ENCODE measurements around the gene BAZ1B. TPM values are rescaled to one million over a fixed set of nuclear protein-coding genes. Genes with fewer than 3 reads are reported as not detected.
"Not testable (repeated sequence)": the region's sequence is repeated elsewhere in the genome, so short reads cannot be mapped to it uniquely, and the experiment has no call there.

The BAZ1B gene
- total and polyA plus RNA-seq, 5 donors from 2014 or later: 13.0 to 61.8 (median 13.9) TPM

GRCh38 chr7:73537051-73537450, 15.0 kb upstream of the BAZ1B start:
- peaks cover 0 to 1% (median 0%) of the 10 kb centered on the region in 7 donors for H3K9me3 Mint-ChIP-seq
- no peak overlapping the region for H3K27ac Mint-ChIP-seq
- H3K27me3 Mint-ChIP-seq: no peaks in the 10 kb centered on the region
- no peak overlapping the region for H3K27ac ChIP-seq (ENCODE audit: insufficient read depth, low read length, poor library complexity, severe bottlenecking)
- no peak for DNase-seq
- peaks cover 38% of the 10 kb centered on the region for H3K36me3 Mint-ChIP-seq
- no peaks in the 10 kb centered on the region for H3K4me1 ChIP-seq (ENCODE audit: control insufficient read depth, insufficient read depth, low read length, poor library complexity, severe bottlenecking)
- peaks cover 0 to 3% (median 0%) of the 10 kb centered on the region in 4 donors for H3K4me1 Mint-ChIP-seq
- peaks cover 58% of the 10 kb centered on the region for H3K36me3 ChIP-seq (ENCODE audit: control insufficient read depth, insufficient read depth, low read length)
- ATAC-seq (ENCODE audit: low read depth in 2 of 2): no peak
- H3K4me3 ChIP-seq (ENCODE audit: low read depth, low read length): no peak overlapping the region
- no peaks in the 10 kb centered on the region for H3K27me3 ChIP-seq (ENCODE audit: control insufficient read depth, insufficient read depth, low read length)
- no peaks in the 10 kb centered on the region for H3K9me3 ChIP-seq (ENCODE audit: control insufficient read depth in 2 of 2, low read length in 2 of 2)
- peak overlapping the region in 2 of 4 donors; percentile 58 to 59 for H3K4me3 Mint-ChIP-seq

GRCh38 chr7:73536479-73536878, 14.4 kb upstream of the BAZ1B start:
- DNase-seq: no peak
- H3K4me3 Mint-ChIP-seq: peak overlapping the region in 1 of 4 donors; percentile 58
- peaks cover 53% of the 10 kb centered on the region for H3K36me3 ChIP-seq (ENCODE audit: control insufficient read depth, insufficient read depth, low read length)

GRCh38 chr7:73535918-73536317, 13.8 kb upstream of the BAZ1B start:
- H3K27ac ChIP-seq (ENCODE audit: insufficient read depth, low read length, poor library complexity, severe bottlenecking); DNase-seq; H3K9me3 Mint-ChIP-seq; H3K27ac Mint-ChIP-seq; H3K27me3 ChIP-seq (ENCODE audit: control insufficient read depth, insufficient read depth, low read length); H3K4me1 ChIP-seq (ENCODE audit: control insufficient read depth, insufficient read depth, low read length, poor library complexity, severe bottlenecking); H3K9me3 ChIP-seq (ENCODE audit: control insufficient read depth in 2 of 2, low read length in 2 of 2); ATAC-seq (ENCODE audit: low read depth in 2 of 2); H3K27me3 Mint-ChIP-seq; H3K4me3 ChIP-seq (ENCODE audit: low read depth, low read length); H3K4me3 Mint-ChIP-seq; H3K4me1 Mint-ChIP-seq: not testable (repeated sequence)
- peaks cover 28% of the 10 kb centered on the region for H3K36me3 Mint-ChIP-seq
- H3K36me3 ChIP-seq (ENCODE audit: control insufficient read depth, insufficient read depth, low read length): peaks cover 53% of the 10 kb centered on the region

More at GRCh38 chr7:73536479-73536878, 14.4 kb upstream of the BAZ1B start:
- H3K27me3 ChIP-seq (ENCODE audit: control insufficient read depth, insufficient read depth, low read length): no peaks in the 10 kb centered on the region
- Mint-ChIP-seq H3K36me3 (peaks cover 33% of the 10 kb centered on the region), H3K9me3 (no peaks in the 10 kb centered on the region), H3K4me1 (no peaks in the 10 kb centered on the region), H3K27ac (no peak overlapping the region), H3K27me3 (no peaks in the 10 kb centered on the region)
- H3K9me3 ChIP-seq (ENCODE audit: control insufficient read depth in 2 of 2, low read length in 2 of 2): no peaks in the 10 kb centered on the region
- no peak for ATAC-seq (ENCODE audit: low read depth in 2 of 2)
- no peak overlapping the region for H3K4me3 ChIP-seq (ENCODE audit: low read depth, low read length)
- no peaks in the 10 kb centered on the region for H3K4me1 ChIP-seq (ENCODE audit: control insufficient read depth, insufficient read depth, low read length, poor library complexity, severe bottlenecking)
- no peak overlapping the region for H3K27ac ChIP-seq (ENCODE audit: insufficient read depth, low read length, poor library complexity, severe bottlenecking)

- no peak overlapping the region for H3K4me3 Mint-ChIP-seq
- ATAC-seq (ENCODE audit: low read depth in 2 of 2) (no peak), DNase-seq (no peak)
- no peak overlapping the region for H3K27ac Mint-ChIP-seq
- H3K4me3 ChIP-seq (ENCODE audit: low read depth, low read length): no peak overlapping the region
- H3K9me3 ChIP-seq (ENCODE audit: control insufficient read depth in 2 of 2, low read length in 2 of 2): no peaks in the 10 kb centered on the region
- no peaks in the 10 kb centered on the region for H3K27me3 ChIP-seq (ENCODE audit: control insufficient read depth, insufficient read depth, low read length)
- H3K36me3 Mint-ChIP-seq: peaks cover 28% of the 10 kb centered on the region
- H3K27ac ChIP-seq (ENCODE audit: insufficient read depth, low read length, poor library complexity, severe bottlenecking): no peak overlapping the region
- peaks cover 38% of the 10 kb centered on the region for H3K36me3 ChIP-seq (ENCODE audit: control insufficient read depth, insufficient read depth, low read length)
- H3K9me3 Mint-ChIP-seq: no peaks in the 10 kb centered on the region
- no peaks in the 10 kb centered on the region for H3K4me1 Mint-ChIP-seq
- H3K4me1 ChIP-seq (ENCODE audit: control insufficient read depth, insufficient read depth, low read length, poor library complexity, severe bottlenecking): no peaks in the 10 kb centered on the region
- H3K27me3 Mint-ChIP-seq: no peaks in the 10 kb centered on the region
These were observed 11.6 kb upstream of the BAZ1B start for GRCh38 chr7:73533742-73534141.

- ATAC-seq (ENCODE audit: low read depth in 2 of 2) (no peak), DNase-seq (no peak)
- no peaks in the 10 kb centered on the region for H3K27me3 Mint-ChIP-seq
- H3K4me1 ChIP-seq (ENCODE audit: control insufficient read depth, insufficient read depth, low read length, poor library complexity, severe bottlenecking): peaks cover 3% of the 10 kb centered on the region
- peaks cover 22% of the 10 kb centered on the region for H3K36me3 ChIP-seq (ENCODE audit: control insufficient read depth, insufficient read depth, low read length)
- H3K4me1 Mint-ChIP-seq: peaks cover under 1 to 9% (median 4%) of the 10 kb centered on the region in 4 donors
- no peak overlapping the region for H3K27ac ChIP-seq (ENCODE audit: insufficient read depth, low read length, poor library complexity, severe bottlenecking)
- no peaks in the 10 kb centered on the region for H3K9me3 ChIP-seq (ENCODE audit: control insufficient read depth in 2 of 2, low read length in 2 of 2)
- H3K4me3 ChIP-seq (ENCODE audit: low read depth, low read length): no peak overlapping the region
- H3K9me3 Mint-ChIP-seq: no peaks in the 10 kb centered on the region
- peak overlapping the region in 1 of 4 donors; percentile 27 for H3K4me3 Mint-ChIP-seq
- H3K36me3 Mint-ChIP-seq: peaks cover 15% of the 10 kb centered on the region
- no peaks in the 10 kb centered on the region for H3K27me3 ChIP-seq (ENCODE audit: control insufficient read depth, insufficient read depth, low read length)
- peak overlapping the region in 2 of 3 donors; percentile 31 to 60 for H3K27ac Mint-ChIP-seq
These were observed 10.1 kb upstream of the BAZ1B start for GRCh38 chr7:73532224-73532623.

GRCh38 chr7:73530800-73531199, 8.7 kb upstream of the BAZ1B start:
- Mint-ChIP-seq H3K27me3 (no peaks in the 10 kb centered on the region), H3K36me3 (peaks cover 4% of the 10 kb centered on the region), H3K9me3 (no peaks in the 10 kb centered on the region), H3K27ac (no peak overlapping the region), H3K4me3 (no peak overlapping the region), H3K4me1 (peaks cover 6 to 18% (median 9%) of the 10 kb centered on the region in 4 donors)
- Histone ChIP-seq H3K4me3 (ENCODE audit: low read depth, low read length) (no peak overlapping the region), H3K4me1 (ENCODE audit: control insufficient read depth, insufficient read depth, low read length, poor library complexity, severe bottlenecking) (peaks cover 12% of the 10 kb centered on the region), H3K9me3 (ENCODE audit: control insufficient read depth in 2 of 2, low read length in 2 of 2) (no peaks in the 10 kb centered on the region), H3K27ac (ENCODE audit: insufficient read depth, low read length, poor library complexity, severe bottlenecking) (no peak overlapping the region), H3K36me3 (ENCODE audit: control insufficient read depth, insufficient read depth, low read length) (peaks cover 8% of the 10 kb centered on the region), H3K27me3 (ENCODE audit: control insufficient read depth, insufficient read depth, low read length) (no peaks in the 10 kb centered on the region)
- no peak for ATAC-seq (ENCODE audit: low read depth in 2 of 2)
- no peak for DNase-seq

GRCh38 chr7:73526896-73527821, 5.1 kb upstream of the BAZ1B start:
- Histone ChIP-seq H3K9me3 (ENCODE audit: control insufficient read depth in 2 of 2, low read length in 2 of 2) (no peaks in the 10 kb centered on the region), H3K27ac (ENCODE audit: insufficient read depth, low read length, poor library complexity, severe bottlenecking) (peak overlapping the region; percentile 67), H3K36me3 (ENCODE audit: control insufficient read depth, insufficient read depth, low read length) (no peaks in the 10 kb centered on the region), H3K4me1 (ENCODE audit: control insufficient read depth, insufficient read depth, low read length, poor library complexity, severe bottlenecking) (peaks cover 26% of the 10 kb centered on the region), H3K4me3 (ENCODE audit: low read depth, low read length) (peak overlapping the region; percentile 26), H3K27me3 (ENCODE audit: control insufficient read depth, insufficient read depth, low read length) (no peaks in the 10 kb centered on the region)
- H3K9me3 Mint-ChIP-seq: no peaks in the 10 kb centered on the region
- H3K27me3 Mint-ChIP-seq: peaks cover 2% of the 10 kb centered on the region
- peak in 2 of 3 donors; percentile 11 to 41 for DNase-seq
- no peak for ATAC-seq (ENCODE audit: low read depth in 2 of 2)
- H3K27ac Mint-ChIP-seq: peak overlapping the region; percentile 81 to 92 (median 89)
- peak overlapping the region; percentile 24 to 73 (median 46) for H3K4me3 Mint-ChIP-seq
- peaks cover under 1% of the 10 kb centered on the region for H3K36me3 Mint-ChIP-seq
- H3K4me1 Mint-ChIP-seq: peaks cover 11 to 44% (median 23%) of the 10 kb centered on the region in 4 donors

GRCh38 chr7:73526158-73526494, 4.0 kb upstream of the BAZ1B start:
- H3K4me3 Mint-ChIP-seq: peak overlapping the region in 1 of 4 donors; percentile 85
- H3K4me1 Mint-ChIP-seq: peaks cover 12 to 47% (median 24%) of the 10 kb centered on the region in 4 donors
- not testable (repeated sequence) for H3K36me3 Mint-ChIP-seq; H3K36me3 ChIP-seq (ENCODE audit: control insufficient read depth, insufficient read depth, low read length); H3K4me3 ChIP-seq (ENCODE audit: low read depth, low read length); H3K27me3 ChIP-seq (ENCODE audit: control insufficient read depth, insufficient read depth, low read length); H3K9me3 ChIP-seq (ENCODE audit: control insufficient read depth in 2 of 2, low read length in 2 of 2); ATAC-seq (ENCODE audit: low read depth in 2 of 2); H3K27ac Mint-ChIP-seq; H3K9me3 Mint-ChIP-seq; DNase-seq; H3K27me3 Mint-ChIP-seq
- H3K4me1 ChIP-seq (ENCODE audit: control insufficient read depth, insufficient read depth, low read length, poor library complexity, severe bottlenecking): peaks cover 29% of the 10 kb centered on the region
- H3K27ac ChIP-seq (ENCODE audit: insufficient read depth, low read length, poor library complexity, severe bottlenecking): peak overlapping the region; percentile 67

Measured in CD4-positive, CD25-positive, alpha-beta regulatory T cell (primary cell).